Measurements from ENCODE around the gene DIPK1A. TPM values are rescaled to one million over a fixed set of nuclear protein-coding genes. Genes with fewer than 3 reads are reported as not detected.

Gene DIPK1A
- total RNA-seq, 1 experiment from 2014 or later: 1.2 TPM

DNA sequence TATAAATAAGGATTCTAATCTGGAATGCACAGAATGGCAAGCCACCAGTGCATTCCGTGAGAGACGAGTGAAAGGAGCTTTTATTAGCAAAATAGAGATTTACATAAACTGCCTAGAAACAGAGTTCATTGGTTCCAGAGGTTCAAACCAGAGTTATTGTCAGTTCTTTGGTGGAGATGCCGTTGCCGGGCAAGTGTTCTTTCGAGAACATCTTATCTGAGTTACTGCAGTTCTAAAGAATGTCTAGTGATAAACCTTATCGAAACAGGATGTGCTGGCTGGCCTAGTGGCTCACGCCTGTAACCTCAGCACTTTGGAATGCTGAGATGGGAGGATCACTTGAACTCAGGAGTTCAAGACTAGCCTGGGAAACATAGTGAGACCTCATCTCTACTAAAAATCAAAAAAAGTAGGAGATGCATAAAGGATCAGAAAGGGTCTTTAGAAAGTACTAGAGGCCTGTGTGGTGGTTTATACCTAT, 156.5 kb downstream of the DIPK1A start:
- no TSS peak for BruUV-seq (replicated peaks)
- intact Hi-C loops (cut with micrococcal nuclease; ENCODE audit: unreplicated experiment): no loop called here
- Histone ChIP-seq H3K27me3 (ENCODE audit: control insufficient read depth, insufficient read depth, low read length) (no peaks in the 10 kb centered on the region), H3K4me1 (ENCODE audit: control insufficient read depth, insufficient read depth, low read length) (no peaks in the 10 kb centered on the region), H3K9me3 (ENCODE audit: control insufficient read depth, insufficient read depth, low read depth, low read length) (no peaks in the 10 kb centered on the region), H3K36me3 (ENCODE audit: control insufficient read depth, insufficient read depth, low read length) (no peaks in the 10 kb centered on the region), H3K27ac (ENCODE audit: low read length) (no peak overlapping the region), H3K4me3 (ENCODE audit: low read depth in 2 of 2, low read length in 2 of 2) (no peak overlapping the region)
- ATAC-seq (no peak), DNase-seq (ENCODE audit: low read depth, low spot score) (no peak)
- ChIA-PET CTCF (no interaction called here), POLR2A (no interaction called here)
- in situ Hi-C loops (cut with HindIII; ENCODE audit: low pct_unique_long_range_greater_than_20kb, low sequenced_read_pairs): no loop called here
- no peak for TF ChIP-seq TCF7L2 (IDR thresholded peaks at IDR 0.05; ENCODE audit: low read depth, low read length)
- no peak for TF ChIP-seq CTCF (IDR thresholded peaks at IDR 0.05)
- TF ChIP-seq REST (IDR thresholded peaks at IDR 0.05; ENCODE audit: insufficient read depth in 1 of 2, low read depth in 2 of 2, low read length in 1 of 2): no peak
- TF ChIP-seq POLR2AphosphoS5 (IDR thresholded peaks at IDR 0.05; ENCODE audit: low read depth, low read length): no peak
- no peak for TF ChIP-seq SIN3A (IDR thresholded peaks at IDR 0.05; ENCODE audit: borderline replicate concordance, insufficient read depth, low read depth, low read length)

GRCh38 chr1:92803140-92803887, 157.9 kb downstream of the DIPK1A start:
- Histone ChIP-seq H3K27ac (ENCODE audit: low read length) (no peak overlapping the region), H3K4me1 (ENCODE audit: control insufficient read depth, insufficient read depth, low read length) (no peaks in the 10 kb centered on the region), H3K4me3 (ENCODE audit: low read depth in 2 of 2, low read length in 2 of 2) (no peak overlapping the region), H3K36me3 (ENCODE audit: control insufficient read depth, insufficient read depth, low read length) (no peaks in the 10 kb centered on the region), H3K9me3 (ENCODE audit: control insufficient read depth, insufficient read depth, low read depth, low read length) (no peaks in the 10 kb centered on the region), H3K27me3 (ENCODE audit: control insufficient read depth, insufficient read depth, low read length) (no peaks in the 10 kb centered on the region)
- TF ChIP-seq POLR2AphosphoS5 (IDR thresholded peaks at IDR 0.05; ENCODE audit: low read depth, low read length) (no peak), TCF7L2 (IDR thresholded peaks at IDR 0.05; ENCODE audit: low read depth, low read length) (no peak), CTCF (IDR thresholded peaks at IDR 0.05) (no peak), REST (IDR thresholded peaks at IDR 0.05; ENCODE audit: insufficient read depth in 1 of 2, low read depth in 2 of 2, low read length in 1 of 2) (no peak), SIN3A (IDR thresholded peaks at IDR 0.05; ENCODE audit: borderline replicate concordance, insufficient read depth, low read depth, low read length) (no peak)
- intact Hi-C loops (cut with micrococcal nuclease; ENCODE audit: unreplicated experiment): no loop called here
- ChIA-PET CTCF (interaction anchor here (0.6 kb wide), 1 partner anchor 1210 kb away, joined by 3 read pairs; no protein-coding TSS in a partner anchor), POLR2A (no interaction called here)
- DNase-seq (ENCODE audit: low read depth, low spot score) (no peak), ATAC-seq (no peak)
- in situ Hi-C loops (cut with HindIII; ENCODE audit: low pct_unique_long_range_greater_than_20kb, low sequenced_read_pairs): no loop called here
- BruUV-seq (replicated peaks): no TSS peak

Measured in Panc1 (cell line).